Measurements from ENCODE around the gene C4A.
A peak's percentile ranks its signal among the peaks of the same experiment; 100 is the strongest.
"Not testable (repeated sequence)": the region's sequence is repeated elsewhere in the genome, so short reads cannot be mapped to it uniquely, and the experiment has no call there.

The C4A gene

DNA sequence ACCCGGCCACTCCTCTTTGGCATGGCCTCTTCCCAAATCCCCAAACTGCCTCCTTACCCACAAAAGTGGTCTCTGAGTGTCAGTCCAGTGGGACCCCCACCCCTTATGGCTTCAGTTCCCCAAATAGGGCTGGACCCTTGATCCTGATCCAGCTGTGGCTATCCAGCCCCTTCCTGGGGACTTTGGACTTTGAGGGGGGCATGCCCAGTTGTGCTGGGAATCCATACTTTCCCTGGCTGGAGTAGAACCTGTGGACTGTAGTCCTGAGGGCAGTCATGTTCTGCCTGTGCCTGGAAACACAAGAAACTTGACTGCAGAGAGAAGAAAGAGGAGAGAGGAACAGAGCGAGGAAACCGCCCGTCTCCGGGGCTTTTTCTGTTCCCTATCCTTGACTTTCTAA is 55.3 kb downstream of the C4A start:
- not testable (repeated sequence) for DNase-seq

DNA sequence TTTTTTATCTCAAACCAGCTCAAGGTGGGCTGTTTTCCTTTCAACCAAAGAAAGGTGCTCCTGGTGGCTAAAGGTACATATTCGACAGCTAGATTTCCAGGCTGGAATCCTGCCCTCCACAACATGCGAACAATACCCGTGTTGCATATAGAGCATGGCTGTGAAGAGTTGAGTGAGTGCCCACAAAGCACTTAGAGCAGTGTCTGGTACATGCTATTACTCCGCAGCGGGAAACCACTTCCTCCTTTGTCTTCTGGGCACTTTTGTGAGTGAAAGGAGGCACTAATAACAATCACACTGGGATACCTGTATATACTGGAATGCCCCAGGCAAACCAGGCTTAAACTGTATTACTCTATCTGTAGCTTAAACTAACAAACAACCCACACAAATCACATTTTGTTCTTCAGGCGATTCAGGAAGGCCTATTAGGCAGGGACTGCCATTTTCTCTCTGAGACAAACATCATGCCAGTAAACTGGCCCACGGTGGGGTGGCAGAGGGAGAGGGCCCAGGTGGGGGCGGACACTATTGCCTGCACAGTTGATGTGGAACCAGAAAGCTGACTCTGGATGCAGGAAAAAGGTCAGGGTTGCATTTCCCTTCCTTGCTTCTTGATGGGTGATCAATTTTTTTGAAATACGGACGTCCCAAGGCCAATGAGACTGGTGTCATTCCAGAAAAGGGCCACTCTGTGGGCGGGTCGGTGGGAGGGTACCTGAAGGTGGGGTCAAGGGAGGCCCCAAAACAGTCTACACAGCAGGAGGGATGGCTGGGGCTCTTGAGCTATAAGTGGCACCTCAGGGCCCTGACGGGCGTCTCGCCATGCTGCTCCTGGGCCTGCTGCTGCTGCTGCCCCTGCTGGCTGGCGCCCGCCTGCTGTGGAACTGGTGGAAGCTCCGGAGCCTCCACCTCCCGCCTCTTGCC is 56.0 kb downstream of the C4A start, which contains the start of gene CYP21A2:
Gene CYP21A2 (plus strand): TSS at position 818 of the 927 bp plus-strand sequence. CDS start 8 bp downstream, at position 826.
- not testable (repeated sequence) for DNase-seq

DNA sequence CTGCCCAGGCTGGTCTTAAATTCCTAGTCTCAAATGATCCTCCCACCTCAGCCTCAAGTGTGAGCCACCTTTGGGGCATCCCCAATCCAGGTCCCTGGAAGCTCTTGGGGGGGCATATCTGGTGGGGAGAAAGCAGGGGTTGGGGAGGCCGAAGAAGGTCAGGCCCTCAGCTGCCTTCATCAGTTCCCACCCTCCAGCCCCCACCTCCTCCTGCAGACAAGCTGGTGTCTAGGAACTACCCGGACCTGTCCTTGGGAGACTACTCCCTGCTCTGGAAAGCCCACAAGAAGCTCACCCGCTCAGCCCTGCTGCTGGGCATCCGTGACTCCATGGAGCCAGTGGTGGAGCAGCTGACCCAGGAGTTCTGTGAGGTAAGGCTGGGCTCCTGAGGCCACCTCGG is 57.0 kb downstream of the C4A start:
- DNase-seq: not testable (repeated sequence)

DNA sequence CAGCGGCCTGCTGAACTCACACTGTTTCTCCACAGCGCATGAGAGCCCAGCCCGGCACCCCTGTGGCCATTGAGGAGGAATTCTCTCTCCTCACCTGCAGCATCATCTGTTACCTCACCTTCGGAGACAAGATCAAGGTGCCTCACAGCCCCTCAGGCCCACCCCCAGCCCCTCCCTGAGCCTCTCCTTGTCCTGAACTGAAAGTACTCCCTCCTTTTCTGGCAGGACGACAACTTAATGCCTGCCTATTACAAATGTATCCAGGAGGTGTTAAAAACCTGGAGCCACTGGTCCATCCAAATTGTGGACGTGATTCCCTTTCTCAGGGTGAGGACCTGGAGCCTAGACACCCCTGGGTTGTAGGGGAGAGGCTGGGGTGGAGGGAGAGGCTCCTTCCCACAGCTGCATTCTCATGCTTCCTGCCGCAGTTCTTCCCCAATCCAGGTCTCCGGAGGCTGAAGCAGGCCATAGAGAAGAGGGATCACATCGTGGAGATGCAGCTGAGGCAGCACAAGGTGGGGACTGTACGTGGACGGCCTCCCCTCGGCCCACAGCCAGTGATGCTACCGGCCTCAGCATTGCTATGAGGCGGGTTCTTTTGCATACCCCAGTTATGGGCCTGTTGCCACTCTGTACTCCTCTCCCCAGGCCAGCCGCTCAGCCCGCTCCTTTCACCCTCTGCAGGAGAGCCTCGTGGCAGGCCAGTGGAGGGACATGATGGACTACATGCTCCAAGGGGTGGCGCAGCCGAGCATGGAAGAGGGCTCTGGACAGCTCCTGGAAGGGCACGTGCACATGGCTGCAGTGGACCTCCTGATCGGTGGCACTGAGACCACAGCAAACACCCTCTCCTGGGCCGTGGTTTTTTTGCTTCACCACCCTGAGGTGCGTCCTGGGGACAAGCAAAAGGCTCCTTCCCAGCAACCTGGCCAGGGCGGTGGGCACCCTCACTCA is 57.7 kb downstream of the C4A start:
- DNase-seq: not testable (repeated sequence)

DNA sequence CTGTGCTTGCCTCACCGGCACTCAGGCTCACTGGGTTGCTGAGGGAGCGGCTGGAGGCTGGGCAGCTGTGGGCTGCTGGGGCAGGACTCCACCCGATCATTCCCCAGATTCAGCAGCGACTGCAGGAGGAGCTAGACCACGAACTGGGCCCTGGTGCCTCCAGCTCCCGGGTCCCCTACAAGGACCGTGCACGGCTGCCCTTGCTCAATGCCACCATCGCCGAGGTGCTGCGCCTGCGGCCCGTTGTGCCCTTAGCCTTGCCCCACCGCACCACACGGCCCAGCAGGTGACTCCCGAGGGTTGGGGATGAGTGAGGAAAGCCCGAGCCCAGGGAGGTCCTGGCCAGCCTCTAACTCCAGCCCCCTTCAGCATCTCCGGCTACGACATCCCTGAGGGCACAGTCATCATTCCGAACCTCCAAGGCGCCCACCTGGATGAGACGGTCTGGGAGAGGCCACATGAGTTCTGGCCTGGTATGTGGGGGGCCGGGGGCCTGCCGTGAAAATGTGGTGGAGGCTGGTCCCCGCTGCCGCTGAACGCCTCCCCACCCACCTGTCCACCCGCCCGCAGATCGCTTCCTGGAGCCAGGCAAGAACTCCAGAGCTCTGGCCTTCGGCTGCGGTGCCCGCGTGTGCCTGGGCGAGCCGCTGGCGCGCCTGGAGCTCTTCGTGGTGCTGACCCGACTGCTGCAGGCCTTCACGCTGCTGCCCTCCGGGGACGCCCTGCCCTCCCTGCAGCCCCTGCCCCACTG is 58.6 kb downstream of the C4A start:
- not testable (repeated sequence) for DNase-seq

DNA sequence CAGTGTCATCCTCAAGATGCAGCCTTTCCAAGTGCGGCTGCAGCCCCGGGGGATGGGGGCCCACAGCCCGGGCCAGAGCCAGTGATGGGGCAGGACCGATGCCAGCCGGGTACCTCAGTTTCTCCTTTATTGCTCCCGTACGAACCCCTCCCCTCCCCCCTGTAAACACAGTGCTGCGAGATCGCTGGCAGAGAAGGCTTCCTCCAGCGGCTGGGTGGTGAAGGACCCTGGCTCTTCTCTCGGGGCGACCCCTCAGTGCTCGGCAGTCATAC is 59.1 kb downstream of the C4A start:
- not testable (repeated sequence) for DNase-seq

DNA sequence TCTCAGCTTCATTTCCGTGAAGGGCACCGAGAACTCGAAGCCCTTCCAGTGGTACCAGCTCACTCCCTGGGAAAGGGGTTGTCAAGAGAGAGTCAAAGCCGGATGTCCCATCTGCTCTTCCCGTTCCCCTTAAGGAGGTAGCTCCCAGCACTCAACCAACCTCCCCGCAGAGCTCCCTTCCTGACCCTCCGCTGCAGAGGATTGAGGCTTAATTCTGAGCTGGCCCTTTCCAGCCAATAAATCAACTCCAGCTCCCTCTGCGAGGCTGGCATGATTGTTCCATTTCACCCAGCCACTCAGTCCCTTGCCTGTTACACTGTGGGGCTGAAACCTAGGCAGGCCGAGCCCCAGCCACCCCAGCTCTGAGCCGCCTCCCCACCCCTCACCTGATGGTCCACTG is 59.5 kb downstream of the C4A start:
- DNase-seq: not testable (repeated sequence)

DNA sequence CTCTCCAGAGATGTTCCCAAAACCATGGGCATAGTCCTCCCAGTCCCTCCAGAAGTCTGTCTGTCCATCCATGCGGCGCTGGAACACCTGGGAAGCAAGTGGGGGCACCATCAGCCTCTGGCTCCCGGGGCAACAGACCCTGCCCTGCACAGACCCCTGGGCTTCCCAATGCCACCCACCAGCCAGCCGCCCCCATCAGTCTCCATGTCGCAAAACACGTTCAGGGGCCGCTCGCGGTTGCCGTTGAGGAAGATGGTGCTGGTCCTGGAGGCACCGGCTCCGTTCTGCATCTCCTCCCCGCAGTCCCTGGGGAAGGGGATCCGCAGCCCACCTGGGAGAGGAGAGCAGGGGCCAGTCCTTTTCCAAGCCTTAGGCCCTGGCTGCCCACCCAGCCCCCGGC is 60.4 kb downstream of the C4A start:
- not testable (repeated sequence) for DNase-seq

DNA sequence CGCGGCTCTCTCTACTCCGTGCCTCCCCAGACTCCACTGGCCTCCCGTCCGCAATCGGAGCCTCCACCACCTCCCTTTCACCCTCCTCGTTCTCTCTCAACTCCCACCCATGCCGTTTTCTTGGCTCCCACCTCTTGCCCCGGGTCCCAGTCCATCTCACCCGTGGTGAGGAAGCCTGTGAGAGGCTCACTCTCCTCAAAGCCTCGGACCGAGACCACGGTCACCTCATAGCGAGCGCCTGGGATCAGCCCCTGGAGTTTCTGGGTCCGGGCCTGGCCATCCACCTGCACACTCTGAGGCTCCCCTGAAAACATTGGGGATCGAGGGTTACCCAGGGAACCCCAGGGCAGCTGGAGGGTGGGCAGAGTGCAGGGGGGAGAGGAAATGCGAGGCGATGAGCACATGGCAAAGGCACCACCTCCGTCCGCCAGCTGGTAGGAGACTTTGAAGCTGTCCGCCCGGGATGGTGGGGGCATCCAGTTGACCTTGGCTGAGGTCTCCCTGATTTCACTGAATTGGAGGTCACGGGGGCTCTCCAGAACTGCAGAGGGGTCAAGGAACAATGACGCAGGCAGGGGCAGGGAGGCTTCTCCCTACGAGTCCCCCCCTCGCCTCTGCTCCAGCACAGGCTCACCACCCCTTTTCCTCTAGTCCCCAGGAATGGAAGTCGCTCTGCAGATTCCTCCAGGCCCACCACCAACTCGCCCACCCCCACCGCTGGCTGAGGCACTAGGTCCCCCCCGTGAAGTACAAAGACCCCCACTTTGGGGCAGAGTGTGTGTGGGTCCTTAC is 61.9 kb downstream of the C4A start:
- not testable (repeated sequence) for DNase-seq

DNA sequence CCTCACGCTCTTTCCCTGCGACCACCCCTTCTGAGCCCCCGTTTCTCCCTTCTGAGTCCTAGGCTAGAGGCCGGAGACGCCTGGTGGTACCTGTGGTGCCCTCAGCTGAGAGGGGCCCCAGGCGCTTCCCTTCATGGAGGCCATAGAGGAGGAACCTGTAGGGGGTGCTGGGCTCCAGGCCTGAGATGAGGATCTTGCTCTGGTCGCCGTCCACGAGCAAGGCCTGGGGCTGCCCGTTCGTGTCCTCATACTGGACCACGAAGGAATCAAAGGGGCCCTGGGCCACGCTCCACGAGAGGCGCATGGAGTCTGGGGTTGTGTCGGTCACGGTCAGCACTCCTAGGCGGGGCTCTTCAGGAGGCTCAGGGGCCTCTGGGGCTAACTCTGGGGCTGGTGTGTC is 63.1 kb downstream of the C4A start:
- DNase-seq: not testable (repeated sequence)

DNA sequence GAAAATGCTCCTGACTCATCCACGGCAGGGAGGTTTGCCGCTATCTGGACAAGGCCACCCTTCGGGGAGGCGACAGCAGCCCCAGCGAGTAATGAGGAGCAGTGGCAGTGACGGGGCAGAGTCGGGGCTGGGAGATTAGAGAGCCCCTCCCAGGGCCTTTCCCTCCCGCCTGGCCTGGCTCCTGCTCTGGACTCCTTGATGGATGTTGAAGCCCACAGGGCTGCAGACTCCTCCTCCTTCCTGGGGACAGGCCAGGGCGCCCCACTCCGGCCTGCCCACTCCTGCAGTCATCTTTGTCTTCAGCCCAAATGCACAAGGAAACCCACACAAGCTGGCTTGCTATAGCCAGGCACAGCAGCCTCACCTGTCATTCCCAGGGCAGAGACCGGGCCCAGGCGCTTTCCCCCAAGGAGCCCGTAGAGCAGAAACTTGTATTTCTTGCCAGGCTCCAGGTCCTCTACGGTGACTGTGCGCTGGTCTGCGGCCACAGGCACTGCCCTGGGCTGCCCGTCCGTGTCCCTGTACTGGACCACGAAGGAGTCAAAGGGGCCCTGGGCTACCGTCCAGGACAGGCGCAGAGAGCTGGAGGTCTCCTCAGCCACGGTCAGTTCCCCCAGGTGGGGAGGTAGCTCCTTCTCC is 64.1 kb downstream of the C4A start:
- no peak for DNase-seq

DNA sequence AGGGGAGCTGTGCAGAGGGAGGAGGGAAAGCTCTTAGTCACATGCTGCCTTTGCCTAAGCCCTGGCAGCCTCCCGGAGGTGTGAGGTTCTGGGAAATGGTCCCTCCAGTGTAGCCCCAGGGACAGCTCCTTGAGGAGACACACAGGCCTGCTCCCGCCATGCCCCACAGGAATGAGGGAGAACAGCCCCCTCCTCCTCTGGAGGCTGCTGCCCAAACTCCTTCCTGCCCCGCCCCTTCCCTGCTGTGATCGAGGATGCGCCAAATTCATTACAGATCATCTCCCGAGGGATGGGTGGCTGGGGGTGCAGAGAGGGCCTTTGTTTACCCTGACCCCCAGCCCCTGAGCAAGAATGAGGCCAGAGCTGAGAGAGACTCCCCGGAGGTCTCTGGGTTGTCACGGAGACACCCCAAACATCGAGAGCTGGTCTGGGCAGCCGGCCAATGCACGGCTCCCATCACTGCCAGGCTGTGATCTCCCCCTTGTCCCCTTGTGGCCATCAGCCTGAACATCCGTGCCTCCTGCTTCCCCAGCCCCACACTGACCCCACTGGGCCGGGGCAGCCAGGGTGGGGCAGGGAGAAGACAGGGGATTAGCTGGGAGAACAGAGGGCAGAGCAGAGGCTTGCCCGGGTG is 64.7 kb downstream of the C4A start:
- DNase-seq: no peak

DNA sequence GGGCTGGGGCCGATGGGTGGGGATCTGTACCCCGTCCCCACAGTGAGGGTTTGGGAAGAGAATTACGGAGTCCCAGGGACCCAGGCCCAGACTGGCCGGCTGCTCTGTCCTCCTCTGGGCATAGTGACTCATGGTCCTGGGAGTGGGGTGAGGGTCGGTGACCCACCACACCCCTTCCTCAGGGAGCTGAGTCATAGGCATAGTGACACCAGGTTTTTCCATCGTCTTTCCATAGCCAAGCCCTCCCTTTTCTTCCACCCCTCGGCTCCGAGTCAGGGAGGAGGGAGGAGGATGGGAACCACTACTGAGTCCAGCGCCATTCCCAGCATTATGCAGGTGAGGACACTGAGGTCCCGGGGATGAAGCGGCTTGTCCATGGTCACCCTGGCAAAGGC is 65.2 kb downstream of the C4A start:
- no peak for DNase-seq

DNA sequence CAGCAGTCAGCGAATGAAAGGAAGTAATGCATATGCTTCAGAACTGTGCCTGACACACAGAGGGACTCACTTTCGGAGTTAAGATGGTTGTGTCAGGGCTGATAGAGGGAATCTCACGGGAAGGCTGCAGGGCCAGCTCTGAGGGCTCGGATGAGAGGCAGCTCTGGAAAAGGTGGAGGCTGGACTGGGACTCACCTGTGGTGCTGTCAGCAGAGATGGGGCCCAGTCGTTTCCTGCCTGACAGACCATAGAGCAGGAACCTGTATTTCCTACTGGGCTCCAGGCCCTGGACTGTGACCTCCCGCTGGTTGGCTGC is 65.6 kb downstream of the C4A start:
- no peak for DNase-seq

DNA sequence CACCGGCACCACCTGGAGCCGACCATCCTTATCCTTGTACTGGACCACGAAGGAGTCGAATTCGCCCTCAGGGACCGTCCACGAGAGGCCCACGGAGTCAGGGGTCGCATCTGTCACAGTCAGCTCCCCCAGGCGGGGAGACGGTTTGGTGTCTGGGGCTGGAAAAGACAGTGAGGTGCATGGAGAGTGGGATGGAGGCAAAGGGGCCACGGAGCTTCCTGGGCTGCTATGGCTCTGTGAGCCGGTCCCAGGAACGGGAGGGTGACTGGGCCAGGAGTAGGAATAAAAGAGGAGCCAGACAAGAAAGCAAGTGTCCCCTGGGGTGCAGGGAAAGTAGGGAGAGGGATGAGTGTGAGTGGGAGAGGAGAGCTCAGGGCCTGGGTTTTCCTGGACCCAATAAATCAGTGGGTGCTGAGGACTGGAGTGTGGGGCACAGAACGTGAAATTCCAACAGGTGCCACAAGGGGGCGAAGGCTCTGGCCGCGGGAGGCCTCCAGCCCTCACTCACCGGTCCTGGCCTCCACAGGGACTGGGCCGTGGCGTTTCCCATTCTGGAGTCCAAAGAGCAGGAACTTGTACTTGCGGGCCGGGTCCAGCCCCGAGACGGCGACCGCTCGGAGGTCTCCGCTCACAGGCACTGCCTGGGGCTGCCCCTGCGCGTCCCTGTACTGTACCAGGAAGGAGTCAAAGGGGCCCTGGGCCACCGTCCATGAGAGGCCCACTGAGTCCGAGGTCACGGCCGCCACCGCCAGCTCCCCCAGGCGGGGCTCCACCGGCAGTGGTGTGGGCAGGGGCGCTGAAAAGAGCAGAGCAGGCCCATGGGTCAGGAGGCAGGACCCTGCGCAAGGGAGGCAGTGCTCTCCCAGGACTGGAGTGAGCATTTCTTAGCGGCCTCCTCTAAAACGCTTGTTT is 66.3 kb downstream of the C4A start:
- DNase-seq: peak; percentile 44

DNA sequence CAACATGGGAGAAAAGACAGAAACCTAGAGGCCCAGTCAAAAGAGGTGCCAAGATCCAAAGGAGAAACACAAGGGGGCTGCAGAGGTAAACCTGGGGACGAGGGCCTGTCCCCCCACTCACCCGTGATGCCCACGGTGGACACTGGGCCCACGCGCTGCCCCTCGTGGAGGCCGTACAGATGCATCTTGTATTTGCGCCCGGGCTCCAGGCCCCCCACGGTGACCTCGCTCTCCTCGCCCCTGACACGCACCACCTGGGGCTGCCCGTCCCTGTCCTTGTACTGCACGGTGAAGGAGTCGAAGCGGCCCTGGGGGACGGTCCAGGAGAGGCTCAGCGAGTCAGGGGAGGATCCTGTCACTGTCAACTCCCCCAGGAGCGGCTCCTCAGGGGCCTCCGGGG is 67.3 kb downstream of the C4A start:
- DNase-seq: not testable (repeated sequence)

DNA sequence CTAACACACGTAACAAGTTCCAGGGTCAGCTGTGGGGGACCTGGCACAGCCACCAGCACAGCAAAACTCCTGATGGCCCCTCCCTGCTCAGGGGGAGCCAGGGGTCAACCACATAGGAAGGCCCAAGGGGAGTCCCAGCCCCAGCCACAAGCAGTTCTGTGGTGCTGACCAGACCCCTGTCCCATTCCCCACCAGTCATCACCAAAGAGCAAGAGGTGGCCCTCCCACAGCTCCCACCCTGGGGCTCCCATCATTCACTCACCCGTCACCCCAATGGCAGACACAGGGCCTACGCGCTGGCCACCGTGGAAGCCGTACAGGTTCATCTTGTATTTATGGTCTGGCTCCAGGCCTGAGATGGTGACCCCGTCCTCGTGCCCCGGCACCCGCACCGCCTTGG is 67.9 kb downstream of the C4A start:
- DNase-seq: not testable (repeated sequence)

DNA sequence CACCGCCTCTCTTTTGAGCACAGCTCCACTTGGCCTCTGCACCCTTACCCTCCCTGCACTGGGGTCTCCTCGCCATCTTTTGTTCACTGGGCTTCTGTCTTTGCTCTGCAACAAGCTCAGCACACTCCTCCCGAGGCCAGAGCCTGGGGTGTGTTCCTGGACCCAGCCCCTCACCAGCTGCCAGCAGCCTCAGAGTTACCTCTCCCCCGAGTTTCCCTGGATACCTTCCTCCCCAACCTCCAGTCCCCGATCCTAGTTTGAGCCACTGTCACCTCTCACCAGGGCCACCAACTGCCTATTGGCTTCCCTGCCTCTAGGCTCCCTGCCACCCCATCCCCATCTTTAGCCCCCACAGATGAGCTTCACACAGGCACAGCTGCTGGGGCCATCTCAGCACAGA is 68.7 kb downstream of the C4A start:
- DNase-seq: no peak

All from effector CD8-positive, alpha-beta T cell (primary cell).